HCT116 (cell line): ENCODE results near the gene STAT2. TPM values are rescaled to one million over a fixed set of nuclear protein-coding genes. Genes with fewer than 3 reads are reported as not detected.

Experiments used
- ATAC-seq: fragments of 200-7000 bp; cut with Tn5 transposase; 2 replicates; pipeline ENCODE4 v1.9.1; 2020; ENCODE audit warnings: mild to moderate bottlenecking, moderate library complexity
- BruUV-seq: library from RNA; stranded (reverse); fragments of 400-500 nt; replicated peaks from 2 replicates; lab custom pipeline; 2021; lab: Mats Ljungman, UMichigan
- CTCF ChIA-PET: fragments of 300-600 bp; sonication (Branson Sonifier 250); formaldehyde crosslinking; loops from one replicate; lab custom pipeline; 2021; ENCODE audit warnings: antibody characterized with exemption; lab: Charles Lee
- POLR2A ChIA-PET: fragments of 300-600, 350-600 bp; sonication (Branson Sonifier 250); formaldehyde crosslinking; loops from one replicate; lab custom pipeline; 2021; ENCODE audit warnings: antibody characterized with exemption; lab: Charles Lee
- RAD21 ChIA-PET, 2 experiments: fragments of 300-600 bp; sonication (Branson Sonifier 250); formaldehyde crosslinking; loops; one replicate each; lab custom pipeline; 2023; ENCODE audit warnings: low total read pairs in 2 of 2; ENCODE audit not compliant: uncharacterized antibody in 2 of 2, unreplicated experiment in 2 of 2, low non-redundant PET in 1 of 2; lab: Charles Lee
- DNase-seq: peaks from one replicate; pipeline ENCODE4 v3.0.0-alpha.2; 2010; ENCODE audit warnings: low read depth, low spot score
- H2AFZ ChIP-seq: fragments of 200-600 bp; shearing (Covaris generic), sonication (generic); 2 replicates; pipeline ENCODE4 v1.6.1; 2017; ENCODE audit warnings: low read depth, mixed run types, mixed read lengths, antibody characterized with exemption, low read length; ENCODE audit not compliant: poor library complexity, severe bottlenecking
- H3K27ac ChIP-seq: 2 replicates; pipeline ENCODE4 v1.5.1; 2012; ENCODE audit warnings: low read depth, low read length
- H3K27me3 ChIP-seq: fragments of 200-600 bp; sonication (generic); 2 replicates; pipeline ENCODE4 v1.6.1; 2016; ENCODE audit warnings: mixed run types, low read length, mixed read lengths; ENCODE audit not compliant: insufficient read depth
- H3K36me3 ChIP-seq, 2 experiments: fragments of 200-500 bp in 1 of 2; fragments of 200-600 bp in 1 of 2; sonication (Bioruptor generic) in 1 of 2; sonication (generic) in 1 of 2; 2 replicates each; pipeline versions ENCODE4 v1.5.1 to v1.6.1; 2014 to 2016; ENCODE audit warnings: low read length in 2 of 2, inconsistent platforms in 1 of 2, mixed read lengths in 1 of 2, mixed run types in 1 of 2; ENCODE audit not compliant: insufficient read depth in 2 of 2, control insufficient read depth in 1 of 2
- H3K4me1 ChIP-seq, 2 experiments: fragments of 200-600 bp in 1 of 2; sonication (generic) in 1 of 2; 2 replicates each; pipeline versions ENCODE4 v1.5.1 to v1.6.1; 2012 to 2017; ENCODE audit warnings: low read length in 2 of 2, inconsistent platforms in 1 of 2, mild to moderate bottlenecking in 1 of 2, mixed read lengths in 1 of 2, mixed run types in 1 of 2, moderate library complexity in 1 of 2; ENCODE audit not compliant: insufficient read depth in 2 of 2, control insufficient read depth in 1 of 2
- H3K4me2 ChIP-seq: fragments of 200-600 bp; sonication (generic); 2 replicates; pipeline ENCODE4 v1.6.1; 2017; ENCODE audit warnings: mixed run types, low read length, mixed read lengths
- H3K4me3 ChIP-seq, 2 experiments: fragments of 200-600 bp in 1 of 2; sonication (generic) in 1 of 2; replicated peaks in 1 of 2; 2 replicates each; pipeline ENCODE4 v1.5.1; 2011 to 2016; ENCODE audit warnings: low read length in 2 of 2, control low read depth in 1 of 2, low read depth in 1 of 2, mild to moderate bottlenecking in 1 of 2, mixed read lengths in 1 of 2, mixed run types in 1 of 2
- H3K79me2 ChIP-seq: fragments of 200-600 bp; sonication (generic); 2 replicates; pipeline ENCODE4 v1.6.1; 2017; ENCODE audit warnings: mild to moderate bottlenecking, mixed run types, low read length, moderate library complexity, mixed read lengths; ENCODE audit not compliant: insufficient read depth
- H3K9ac ChIP-seq: fragments of 200-600 bp; sonication (generic); 2 replicates; pipeline ENCODE4 v1.6.1; 2016; ENCODE audit warnings: low read length, mixed read lengths
- H3K9me2 ChIP-seq: fragments of 200-600 bp; sonication (generic), shearing (Covaris generic); 2 replicates; pipeline ENCODE4 v1.6.1; 2017; ENCODE audit warnings: mixed run types, mild to moderate bottlenecking, moderate library complexity; ENCODE audit not compliant: insufficient read depth
- H3K9me3 ChIP-seq, 2 experiments: fragments of 200-500 bp in 1 of 2; fragments of 200-600 bp in 1 of 2; sonication (Bioruptor generic) in 1 of 2; sonication (generic) in 1 of 2; 2 replicates each; pipeline ENCODE4 v1.6.1; 2014 to 2017; ENCODE audit warnings: low read length in 2 of 2, mixed read lengths in 2 of 2, inconsistent platforms in 1 of 2, low read depth in 1 of 2, mild to moderate bottlenecking in 1 of 2, mixed run types in 1 of 2, moderate library complexity in 1 of 2; ENCODE audit not compliant: control insufficient read depth in 1 of 2, insufficient read depth in 1 of 2
- H4K20me1 ChIP-seq: fragments of 200-600 bp; sonication (generic), shearing (Covaris generic); 2 replicates; pipeline ENCODE4 v1.6.1; 2017; ENCODE audit warnings: mixed run types, mild to moderate bottlenecking, moderate library complexity; ENCODE audit not compliant: insufficient read depth
- ELF1 ChIP-seq: IDR thresholded peaks from 2 replicates; pipeline ENCODE4 v1.6.1; 2012; ENCODE audit warnings: low read depth, borderline replicate concordance
- EZH2 ChIP-seq: fragments of 200-600 bp; sonication (generic); IDR thresholded peaks from 2 replicates; pipeline ENCODE4 v1.6.1; 2017; ENCODE audit warnings: antibody characterized with exemption, mixed run types
- POLR2AphosphoS5 ChIP-seq: IDR thresholded peaks from 2 replicates; pipeline ENCODE4 v1.6.1; 2011; ENCODE audit warnings: mild to moderate bottlenecking, low read depth, low read length, moderate library complexity
- RAD21 ChIP-seq: IDR thresholded peaks from 2 replicates; pipeline ENCODE4 v1.6.1; 2012; ENCODE audit warnings: low read depth, mild to moderate bottlenecking
- SIN3A ChIP-seq: IDR thresholded peaks from 2 replicates; pipeline ENCODE4 v1.6.1; 2012; ENCODE audit warnings: low read depth
- SP1 ChIP-seq: IDR thresholded peaks from 2 replicates; pipeline ENCODE4 v1.6.1; 2012; ENCODE audit warnings: low read depth
- intact Hi-C: fragments of 100-400 bp; cut with micrococcal nuclease; formaldehyde crosslinking; loops from 2 replicates; pipeline ENCODE4 v1.10.0; 2022
- total RNA-seq: library from RNA; stranded (reverse); gene quantifications from one replicate; pipeline ENCODE4 v1.2.1, GENCODE V29; 2021; ENCODE audit not compliant: unreplicated experiment

Gene STAT2
- total RNA-seq, 1 experiment from 2014 or later: 53.1 TPM

GRCh38 chr12:56299853-56300643 is 59.9 kb downstream of the STAT2 start, which contains the start of gene CS (continued):
- TF ChIP-seq POLR2AphosphoS5 (peak; percentile 65), EZH2 (no peak), SIN3A (peak; percentile 88), RAD21 (no peak), ELF1 (no peak)

GRCh38 chr12:56299308-56299852 is 60.5 kb downstream of the STAT2 start:
- H3K79me2 ChIP-seq: peaks cover 60% of the 10 kb centered on the region
- ATAC-seq (peak; percentile 18), DNase-seq (no peak)

More at GRCh38 chr12:56299308-56299852, 60.5 kb downstream of the STAT2 start:
- no peak overlapping the region for H2AFZ ChIP-seq
- no peaks in the 10 kb centered on the region for H4K20me1 ChIP-seq
- ChIA-PET CTCF (interaction anchor here (1.5 kb wide), 1 partner anchor 181 kb away, joined by 3 read pairs; the partner anchor contains the start of gene ZC3H10), POLR2A (interaction anchor here (0.6 to 1.2 kb wide), 2 partner anchors 8 to 61 kb away, joined by 3 to 4 read pairs; partner anchors contain the start of gene STAT2), RAD21 (interaction anchor here in 1 of 2 experiments (1.1 kb wide), 1 partner anchor 8 kb away, joined by 3 read pairs; no protein-coding TSS in a partner anchor)
- H3K27ac ChIP-seq: peak overlapping the region; percentile 74
- peaks cover 3 to 14% of the 10 kb centered on the region in 2 experiments; a peak in 2 of 4 replicates for H3K36me3 ChIP-seq
- TF ChIP-seq SP1 (0 out of 2 replicates have a peak, but pooled peaks have one; percentile 13), RAD21 (no peak), POLR2AphosphoS5 (peak; percentile 6; the same call in 1 of the 2 replicates)
- H3K9ac ChIP-seq: peak overlapping the region; percentile 96
- no peaks in the 10 kb centered on the region for H3K9me2 ChIP-seq
- BruUV-seq: TSS peak; percentile 56
- intact Hi-C loops: no loop called here
- peak overlapping the region; percentile 69 to 99 for H3K4me3 ChIP-seq
- peak overlapping the region; percentile 93 for H3K4me2 ChIP-seq
- no peaks in the 10 kb centered on the region for H3K9me3 ChIP-seq
- H3K4me1 ChIP-seq: peaks cover 22 to 44% of the 10 kb centered on the region in 2 experiments; a peak in 3 of 4 replicates
- H3K27me3 ChIP-seq: no peaks in the 10 kb centered on the region
